ENCODE data around the gene SLC16A4. TPM values are rescaled to one million over a fixed set of nuclear protein-coding genes. Genes with fewer than 3 reads are reported as not detected.
"Not testable (repeated sequence)": the region's sequence is repeated elsewhere in the genome, so short reads cannot be mapped to it uniquely, and the experiment has no call there.

The SLC16A4 gene
- total and polyA plus RNA-seq, 7 experiments from 2014 or later: 0.19 to 0.93 (median 0.32) TPM

- Mint-ChIP-seq H3K27ac (peak overlapping the region in 5 of 9 donors; percentile 17 to 68 (median 53)), H3K4me3 (no peak overlapping the region), H3K4me1 (peaks cover 9 to 38% (median 27%) of the 10 kb centered on the region in 7 donors), H3K36me3 (peaks cover 4 to 14% (median 12%) of the 10 kb centered on the region in 5 donors), H3K27me3 (no peaks in the 10 kb centered on the region), H3K9me3 (peaks cover 0 to 4% (median 0%) of the 10 kb centered on the region in 11 donors)
- intact Hi-C loops (cut with micrococcal nuclease): loop anchor here in 1 of 2 donors (10.0 kb wide), 2 partner anchors 470 to 1190 kb away; partner anchors contain the start of genes CD53 and SARS1
- POLR2A ChIA-PET: interaction anchor here (6.2 kb wide), 1 partner anchor 67 kb away, joined by 64 read pairs; the partner anchor contains the start of gene RBM15
- ATAC-seq: no peak
- Histone ChIP-seq H3K9me3 (ENCODE audit: control insufficient read depth in 2 of 3, low read length in 3 of 3) (no peaks in the 10 kb centered on the region), H3K4me3 (ENCODE audit: low read length) (no peak overlapping the region), H3K27ac (ENCODE audit: low read depth, low read length) (peak overlapping the region; percentile 1), H3K4me1 (ENCODE audit: control insufficient read depth in 2 of 2, insufficient read depth in 2 of 2, low read length in 2 of 2) (peaks cover 16 to 19% of the 10 kb centered on the region in 2 donors), H3K27me3 (ENCODE audit: control insufficient read depth in 2 of 2, insufficient read depth in 2 of 2, low read length in 2 of 2) (no peaks in the 10 kb centered on the region), H3K36me3 (ENCODE audit: control insufficient read depth in 2 of 3, insufficient read depth in 3 of 3, low read length in 3 of 3) (peaks cover 0 to 51% (median 24%) of the 10 kb centered on the region in 3 experiments)
- CTCF ChIA-PET: interaction anchor here (0.7 to 0.8 kb wide), 2 partner anchors 8 to 53 kb away, joined by 3 read pairs; no protein-coding TSS in a partner anchor
- no peak for DNase-seq
Observed at GRCh38 chr1:110404401-110404800, 13.6 kb upstream of the SLC16A4 start.

DNA sequence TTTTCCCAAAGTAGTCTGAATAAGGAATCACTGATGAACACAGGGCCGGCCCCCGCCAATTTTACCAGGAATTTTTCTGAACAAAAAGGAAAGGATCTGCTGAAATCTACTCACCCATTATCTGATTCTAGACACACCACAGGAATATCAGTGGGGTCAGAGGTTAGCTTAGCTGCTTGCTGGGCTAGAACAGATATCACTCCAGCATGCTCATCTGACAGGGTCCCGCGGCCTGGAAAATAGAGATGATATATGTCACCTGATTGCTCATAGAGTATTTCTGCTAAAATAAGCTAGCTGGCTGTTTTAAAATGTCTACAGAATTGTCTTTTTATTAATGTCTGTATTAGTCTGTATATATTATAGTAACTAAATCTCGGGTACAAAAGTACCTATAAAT is 13.0 kb upstream of the SLC16A4 start:
- ChIA-PET POLR2A (no interaction called here), CTCF (interaction anchor here (0.6 to 0.8 kb wide), 2 partner anchors 8 to 64 kb away, joined by 3 read pairs; partner anchors contain the start of gene RBM15)
- peaks cover 0 to 4% (median 0%) of the 10 kb centered on the region in 11 donors for H3K9me3 Mint-ChIP-seq
- Histone ChIP-seq H3K36me3 (ENCODE audit: control insufficient read depth in 2 of 3, insufficient read depth in 3 of 3, low read length in 3 of 3) (peaks cover 0 to 53% (median 24%) of the 10 kb centered on the region in 3 experiments), H3K4me3 (ENCODE audit: low read length) (no peak overlapping the region), H3K27ac (ENCODE audit: low read depth, low read length) (no peak overlapping the region), H3K4me1 (ENCODE audit: control insufficient read depth in 2 of 2, insufficient read depth in 2 of 2, low read length in 2 of 2) (peaks cover 14 to 19% of the 10 kb centered on the region in 2 donors), H3K27me3 (ENCODE audit: control insufficient read depth in 2 of 2, insufficient read depth in 2 of 2, low read length in 2 of 2) (no peaks in the 10 kb centered on the region), H3K9me3 (ENCODE audit: control insufficient read depth in 2 of 3, low read length in 3 of 3) (no peaks in the 10 kb centered on the region)
- ATAC-seq (no peak), DNase-seq (no peak)
- peaks cover 4 to 14% (median 12%) of the 10 kb centered on the region in 5 donors for H3K36me3 Mint-ChIP-seq
- H3K27me3 Mint-ChIP-seq: no peaks in the 10 kb centered on the region
- intact Hi-C loops (cut with micrococcal nuclease): loop anchor here in 1 of 2 donors (10.0 kb wide), 2 partner anchors 471 to 1189 kb away; partner anchors contain the start of genes CD53 and SARS1
- H3K4me3 Mint-ChIP-seq: no peak overlapping the region
- H3K27ac Mint-ChIP-seq: peak overlapping the region in 1 of 9 donors; percentile 26
- peaks cover 8 to 34% (median 21%) of the 10 kb centered on the region in 7 donors for H3K4me1 Mint-ChIP-seq

- H3K27ac ChIP-seq (ENCODE audit: low read depth, low read length); H3K4me3 Mint-ChIP-seq; ATAC-seq; H3K4me1 Mint-ChIP-seq; H3K4me3 ChIP-seq (ENCODE audit: low read length); H3K9me3 ChIP-seq (ENCODE audit: control insufficient read depth in 2 of 3, low read length in 3 of 3); H3K27ac Mint-ChIP-seq; H3K27me3 ChIP-seq (ENCODE audit: control insufficient read depth in 2 of 2, insufficient read depth in 2 of 2, low read length in 2 of 2); DNase-seq; intact Hi-C loops (cut with micrococcal nuclease); H3K27me3 Mint-ChIP-seq; H3K4me1 ChIP-seq (ENCODE audit: control insufficient read depth in 2 of 2, insufficient read depth in 2 of 2, low read length in 2 of 2); POLR2A ChIA-PET; CTCF ChIA-PET; H3K9me3 Mint-ChIP-seq: not testable (repeated sequence)
- H3K36me3 ChIP-seq (ENCODE audit: control insufficient read depth in 2 of 3, insufficient read depth in 3 of 3, low read length in 3 of 3): peaks cover 0 to 15% (median 3%) of the 10 kb centered on the region in 3 experiments
- H3K36me3 Mint-ChIP-seq: peaks cover 3 to 37% (median 25%) of the 10 kb centered on the region in 5 donors
Observed at GRCh38 chr1:110396259-110396958, 5.6 kb upstream of the SLC16A4 start.

DNA sequence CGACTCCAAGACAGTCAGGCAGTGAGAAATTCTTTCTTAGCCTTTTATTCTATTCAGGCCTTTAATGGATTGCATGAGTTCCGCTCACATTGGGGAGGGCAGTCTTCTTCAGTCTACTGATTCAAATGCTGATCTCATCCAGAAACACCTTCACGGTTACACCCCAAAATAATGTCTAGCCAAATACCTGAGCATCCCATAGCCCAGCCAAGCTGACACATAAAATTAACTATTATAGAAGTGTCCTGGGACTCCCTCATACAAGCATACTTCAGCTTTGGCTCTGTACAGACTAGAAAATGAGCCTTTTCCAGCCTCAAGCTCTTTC is 3.6 kb upstream of the SLC16A4 start:
- Histone ChIP-seq H3K4me3 (ENCODE audit: low read length) (no peak overlapping the region), H3K9me3 (ENCODE audit: control insufficient read depth in 2 of 3, low read length in 3 of 3) (no peaks in the 10 kb centered on the region), H3K36me3 (ENCODE audit: control insufficient read depth in 2 of 3, insufficient read depth in 3 of 3, low read length in 3 of 3) (peaks cover 0 to 3% (median 0%) of the 10 kb centered on the region in 3 experiments), H3K27ac (ENCODE audit: low read depth, low read length) (no peak overlapping the region), H3K27me3 (ENCODE audit: control insufficient read depth in 2 of 2, insufficient read depth in 2 of 2, low read length in 2 of 2) (no peaks in the 10 kb centered on the region), H3K4me1 (ENCODE audit: control insufficient read depth in 2 of 2, insufficient read depth in 2 of 2, low read length in 2 of 2) (no peaks in the 10 kb centered on the region)
- ATAC-seq (no peak), DNase-seq (no peak)
- CTCF ChIA-PET: no interaction called here
- Mint-ChIP-seq H3K9me3 (no peaks in the 10 kb centered on the region), H3K27ac (peak overlapping the region in 1 of 9 donors; percentile 7), H3K27me3 (no peaks in the 10 kb centered on the region), H3K4me3 (no peak overlapping the region), H3K4me1 (peaks cover 0 to 4% (median 0%) of the 10 kb centered on the region in 7 donors), H3K36me3 (peaks cover 3 to 32% (median 21%) of the 10 kb centered on the region in 5 donors)
- POLR2A ChIA-PET: no interaction called here
- intact Hi-C loops (cut with micrococcal nuclease): no loop called here

DNA sequence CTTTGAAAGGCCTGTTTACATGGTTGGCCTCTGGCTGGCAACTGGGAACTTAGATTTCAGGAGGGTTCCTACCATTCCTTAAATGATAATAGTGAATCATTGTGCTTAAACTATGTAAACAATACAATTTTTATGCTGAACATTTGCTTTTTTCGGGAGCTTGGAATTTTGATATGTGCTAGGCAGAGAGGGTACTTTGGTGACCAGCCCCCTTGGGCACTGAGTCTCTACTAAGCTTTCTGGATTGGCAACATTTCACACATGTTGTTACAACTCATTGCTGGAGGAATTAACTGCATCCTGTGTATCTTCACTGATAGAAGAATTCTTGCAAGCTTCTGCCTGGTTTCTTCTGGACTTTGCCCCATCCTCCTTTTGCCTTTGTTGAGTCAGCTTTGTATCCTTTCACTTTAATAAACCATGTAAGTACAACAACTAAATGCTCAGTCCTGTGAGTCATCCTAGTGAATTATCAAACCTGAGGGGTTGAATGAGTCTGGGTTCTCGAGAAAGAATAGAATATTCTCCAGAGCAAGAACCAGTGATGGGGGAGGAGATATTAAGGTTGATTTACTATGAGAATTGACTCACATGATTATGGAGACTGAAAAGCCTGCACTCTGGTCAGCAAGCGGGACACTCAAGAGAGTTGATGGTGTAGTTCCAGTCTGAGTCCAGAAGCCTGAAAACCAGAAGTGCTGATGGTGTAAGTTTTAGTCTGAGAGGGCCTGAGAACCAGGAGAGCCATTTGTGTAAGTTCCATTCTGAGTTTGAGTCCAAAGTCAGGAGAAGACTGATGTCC is 3.1 kb upstream of the SLC16A4 start:
- Mint-ChIP-seq H3K27ac (no peak overlapping the region), H3K36me3 (peaks cover 3 to 32% (median 21%) of the 10 kb centered on the region in 5 donors), H3K4me1 (peaks cover 0 to 4% (median 0%) of the 10 kb centered on the region in 7 donors), H3K9me3 (no peaks in the 10 kb centered on the region), H3K27me3 (no peaks in the 10 kb centered on the region), H3K4me3 (no peak overlapping the region)
- no peak overlapping the region for H3K4me3 ChIP-seq (ENCODE audit: low read length)
- ATAC-seq: no peak
- no peaks in the 10 kb centered on the region for H3K9me3 ChIP-seq (ENCODE audit: control insufficient read depth in 2 of 3, low read length in 3 of 3)
- no peaks in the 10 kb centered on the region for H3K36me3 ChIP-seq (ENCODE audit: control insufficient read depth in 2 of 3, insufficient read depth in 3 of 3, low read length in 3 of 3)
- no peak for DNase-seq
- no peaks in the 10 kb centered on the region for H3K4me1 ChIP-seq (ENCODE audit: control insufficient read depth in 2 of 2, insufficient read depth in 2 of 2, low read length in 2 of 2)
- POLR2A ChIA-PET: no interaction called here
- H3K27me3 ChIP-seq (ENCODE audit: control insufficient read depth in 2 of 2, insufficient read depth in 2 of 2, low read length in 2 of 2): no peaks in the 10 kb centered on the region
- H3K27ac ChIP-seq (ENCODE audit: low read depth, low read length): no peak overlapping the region
- intact Hi-C loops (cut with micrococcal nuclease): no loop called here
- CTCF ChIA-PET: no interaction called here

- Mint-ChIP-seq H3K27me3 (no peaks in the 10 kb centered on the region), H3K4me1 (peaks cover 0 to 4% (median 0%) of the 10 kb centered on the region in 7 donors), H3K9me3 (no peaks in the 10 kb centered on the region), H3K27ac (no peak overlapping the region), H3K36me3 (peaks cover 3 to 30% (median 21%) of the 10 kb centered on the region in 5 donors), H3K4me3 (no peak overlapping the region)
- Histone ChIP-seq H3K27ac (ENCODE audit: low read depth, low read length) (no peak overlapping the region), H3K27me3 (ENCODE audit: control insufficient read depth in 2 of 2, insufficient read depth in 2 of 2, low read length in 2 of 2) (no peaks in the 10 kb centered on the region), H3K4me3 (ENCODE audit: low read length) (no peak overlapping the region), H3K36me3 (ENCODE audit: control insufficient read depth in 2 of 3, insufficient read depth in 3 of 3, low read length in 3 of 3) (no peaks in the 10 kb centered on the region), H3K4me1 (ENCODE audit: control insufficient read depth in 2 of 2, insufficient read depth in 2 of 2, low read length in 2 of 2) (no peaks in the 10 kb centered on the region), H3K9me3 (ENCODE audit: control insufficient read depth in 2 of 3, low read length in 3 of 3) (no peaks in the 10 kb centered on the region)
- ATAC-seq: no peak
- ChIA-PET CTCF (no interaction called here), POLR2A (no interaction called here)
- intact Hi-C loops (cut with micrococcal nuclease): no loop called here
- no peak for DNase-seq
Observed at GRCh38 chr1:110393286-110393685, 2.5 kb upstream of the SLC16A4 start.
